HG03432 (cell line): ENCODE data around the gene PILRA.
"Not testable (repeated sequence)": the region's sequence is repeated elsewhere in the genome, so short reads cannot be mapped to it uniquely, and the experiment has no call there.

Experiments used
- ATAC-seq: cut with Tn5 transposase; IDR thresholded peaks from one replicate; pipeline ENCODE4 v1.9.1; 2021; ENCODE audit warnings: mild to moderate bottlenecking, moderate library complexity; ENCODE audit not compliant: unreplicated experiment

The PILRA gene

DNA sequence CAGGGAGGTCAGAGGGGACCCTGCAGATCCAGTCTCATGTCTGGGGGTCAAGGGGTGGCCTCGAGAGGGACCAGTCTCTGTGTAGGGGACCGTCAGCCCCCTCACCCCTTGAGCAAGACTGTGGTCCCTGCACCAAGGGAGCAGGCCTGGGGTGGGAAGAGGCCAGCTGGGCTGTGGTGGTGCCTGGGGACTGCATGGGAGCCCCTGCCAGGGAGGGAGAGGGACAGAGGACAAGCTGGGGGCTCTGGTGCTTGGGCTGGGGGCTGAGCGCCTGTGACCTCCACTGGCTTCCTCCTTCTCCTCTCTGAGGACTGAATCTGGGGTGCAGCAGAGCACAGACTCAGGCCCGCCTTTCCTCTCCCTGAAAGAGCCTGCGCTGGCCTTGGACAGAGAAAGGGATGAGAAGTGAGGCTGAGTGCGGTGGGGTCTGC lies 16.1 kb upstream of the PILRA start:
- no peak for ATAC-seq

DNA sequence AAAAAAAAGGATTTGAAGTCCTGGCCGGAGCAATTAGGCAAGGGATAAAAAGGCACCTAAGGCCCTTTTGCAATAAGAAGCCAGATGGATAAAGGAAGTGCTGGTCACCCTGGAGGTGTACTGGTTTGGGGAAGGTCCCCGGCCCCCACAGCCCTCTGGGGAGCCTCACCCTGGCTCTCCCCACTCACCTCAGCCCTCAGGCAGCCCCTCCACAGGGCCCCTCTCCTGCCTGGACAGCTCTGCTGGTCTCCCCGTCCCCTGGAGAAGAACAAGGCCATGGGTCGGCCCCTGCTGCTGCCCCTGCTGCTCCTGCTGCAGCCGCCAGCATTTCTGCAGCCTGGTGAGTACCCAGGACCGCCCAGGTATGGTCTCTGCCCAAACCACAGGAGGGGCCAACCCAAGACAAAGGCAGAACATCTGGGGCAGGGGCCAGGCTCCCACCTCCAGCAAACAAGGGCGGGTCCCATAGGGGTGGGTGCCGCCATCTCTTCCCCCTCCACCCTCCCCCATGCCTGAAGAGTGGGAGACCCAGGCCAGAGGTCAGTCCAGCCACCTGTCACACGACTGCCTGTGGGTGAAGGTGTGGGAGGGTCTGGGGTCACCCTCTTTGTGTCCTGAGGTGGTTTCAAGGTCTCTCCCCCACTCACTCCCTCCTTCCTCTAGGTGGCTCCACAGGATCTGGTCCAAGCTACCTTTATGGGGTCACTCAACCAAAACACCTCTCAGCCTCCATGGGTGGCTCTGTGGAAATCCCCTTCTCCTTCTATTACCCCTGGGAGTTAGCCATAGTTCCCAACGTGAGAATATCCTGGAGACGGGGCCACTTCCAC lies 15.0 kb upstream of the PILRA start, which contains the start of gene PILRB:
Gene PILRB, plus strand, starts transcription at position 91 of the 830 bp plus-strand sequence. Its CDS starts 186 bp downstream, at position 277.
- peak; percentile 50 for ATAC-seq

DNA sequence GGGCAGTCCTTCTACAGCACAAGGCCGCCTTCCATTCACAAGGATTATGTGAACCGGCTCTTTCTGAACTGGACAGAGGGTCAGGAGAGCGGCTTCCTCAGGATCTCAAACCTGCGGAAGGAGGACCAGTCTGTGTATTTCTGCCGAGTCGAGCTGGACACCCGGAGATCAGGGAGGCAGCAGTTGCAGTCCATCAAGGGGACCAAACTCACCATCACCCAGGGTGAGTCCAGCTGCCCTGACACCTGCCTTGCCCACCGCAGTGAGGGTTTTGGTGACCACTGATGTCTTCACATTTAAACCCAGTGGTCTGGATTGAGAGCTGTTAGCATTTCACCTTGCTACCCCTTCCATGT lies 14.5 kb upstream of the PILRA start:
- no peak for ATAC-seq

DNA sequence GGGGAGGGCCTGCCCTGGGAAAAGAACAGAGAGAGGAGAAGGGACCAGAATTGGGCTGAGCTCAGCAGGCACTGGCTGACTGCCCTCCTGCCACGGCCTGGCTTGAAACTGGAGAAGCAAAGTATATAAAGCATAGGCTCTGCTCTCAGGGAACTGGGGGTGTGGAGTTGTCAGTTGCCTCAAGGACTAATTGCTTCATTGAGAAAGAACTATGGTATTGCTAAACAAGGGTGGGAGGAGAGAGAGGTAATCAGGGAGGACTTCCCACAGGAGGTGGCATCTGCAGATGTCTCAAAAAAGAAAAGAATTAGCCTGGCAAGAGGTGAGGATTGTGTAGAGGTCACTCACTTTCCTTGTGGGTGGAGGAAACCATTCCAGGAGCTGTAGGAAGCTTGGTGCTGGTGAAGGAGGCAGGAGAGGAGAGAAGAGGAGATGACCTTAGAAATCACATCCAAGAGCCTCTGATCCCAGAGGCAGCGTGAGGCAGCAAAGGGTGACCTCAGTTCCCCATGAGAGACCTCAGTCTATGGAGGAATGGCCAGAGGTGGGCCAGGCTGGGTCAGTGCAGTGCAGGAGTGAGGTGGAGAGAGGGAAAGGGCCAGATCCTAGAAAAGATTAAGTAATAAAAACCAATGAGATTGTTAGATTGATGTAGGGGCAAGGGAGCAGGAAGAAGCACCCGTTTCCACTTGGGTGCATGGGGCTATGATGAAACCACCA lies 13.0 kb upstream of the PILRA start:
- ATAC-seq: no peak

DNA sequence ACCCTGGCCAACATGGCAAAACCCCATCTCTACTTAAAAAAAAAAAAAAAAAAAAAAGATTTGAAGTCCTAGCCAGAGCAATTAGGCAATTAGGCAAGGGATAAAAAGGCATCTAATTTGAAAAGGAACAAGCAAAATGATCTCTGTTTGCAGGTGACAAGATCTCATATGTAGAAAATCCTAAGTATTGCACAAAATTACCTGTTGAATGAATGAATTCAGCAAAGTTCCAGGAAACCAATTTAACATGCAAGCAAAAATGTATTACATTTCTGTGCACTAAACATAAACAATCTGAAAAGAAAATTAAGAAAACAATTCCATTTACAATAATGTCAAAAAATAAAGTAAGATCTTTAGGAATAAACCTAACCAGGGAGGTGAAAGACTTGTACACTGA lies 10.2 kb upstream of the PILRA start:
- ATAC-seq: no peak

DNA sequence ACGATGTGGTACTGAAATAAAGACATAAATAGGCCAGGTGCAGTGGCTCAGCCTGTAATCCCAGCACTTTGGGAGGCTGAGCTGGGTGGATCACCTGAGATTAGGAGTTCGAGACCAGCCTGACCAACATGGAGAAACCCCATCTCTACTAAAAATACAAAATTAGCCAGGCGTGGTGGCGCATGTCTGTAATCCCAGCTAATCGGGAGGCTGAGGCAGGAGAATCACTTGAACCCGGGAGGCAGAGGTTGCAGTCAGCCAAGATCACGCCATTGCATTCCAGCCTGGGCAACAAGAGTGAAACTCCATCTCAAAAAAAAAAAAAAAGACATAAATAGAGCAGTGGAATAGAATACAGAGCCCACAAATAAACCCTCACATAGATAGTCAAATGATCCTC lies 9.5 kb upstream of the PILRA start:
- not testable (repeated sequence) for ATAC-seq

DNA sequence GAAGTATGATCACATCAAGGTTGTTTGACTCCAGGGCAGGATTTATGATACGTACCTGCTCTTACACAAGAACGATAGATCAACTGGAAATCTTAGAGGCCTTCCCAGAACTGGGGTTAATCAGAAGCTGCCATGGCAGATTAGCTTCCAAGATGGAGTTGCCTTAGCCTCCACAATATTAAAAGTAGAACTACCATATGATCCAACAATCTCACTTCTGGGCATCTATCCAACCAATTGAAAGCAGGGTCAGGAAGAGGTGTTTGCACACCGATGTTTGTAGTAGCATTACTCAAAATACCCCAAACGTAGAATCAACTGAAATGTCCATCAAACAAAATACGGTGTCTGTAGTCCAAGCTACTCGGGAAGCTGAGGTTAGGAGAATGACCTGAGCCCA lies 8.8 kb upstream of the PILRA start:
- ATAC-seq: no peak

DNA sequence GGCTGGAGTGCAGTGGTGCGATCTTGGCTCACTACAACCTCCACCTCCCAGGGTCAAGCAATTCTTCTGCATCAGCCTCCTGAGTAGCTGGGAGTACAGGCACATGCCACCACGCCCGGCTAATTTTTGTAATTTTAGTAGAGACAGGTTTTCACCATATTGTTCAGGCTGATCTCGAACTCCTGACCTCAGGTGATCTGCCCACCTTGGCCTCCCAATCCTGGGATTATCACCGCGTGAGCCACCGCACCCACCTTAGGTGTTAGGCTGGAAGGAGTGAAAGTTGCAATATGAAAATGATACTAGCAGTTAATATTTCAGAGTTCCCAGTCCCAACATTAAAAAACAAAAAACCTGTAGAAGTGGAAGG lies 7.3 kb upstream of the PILRA start:
- not testable (repeated sequence) for ATAC-seq

DNA sequence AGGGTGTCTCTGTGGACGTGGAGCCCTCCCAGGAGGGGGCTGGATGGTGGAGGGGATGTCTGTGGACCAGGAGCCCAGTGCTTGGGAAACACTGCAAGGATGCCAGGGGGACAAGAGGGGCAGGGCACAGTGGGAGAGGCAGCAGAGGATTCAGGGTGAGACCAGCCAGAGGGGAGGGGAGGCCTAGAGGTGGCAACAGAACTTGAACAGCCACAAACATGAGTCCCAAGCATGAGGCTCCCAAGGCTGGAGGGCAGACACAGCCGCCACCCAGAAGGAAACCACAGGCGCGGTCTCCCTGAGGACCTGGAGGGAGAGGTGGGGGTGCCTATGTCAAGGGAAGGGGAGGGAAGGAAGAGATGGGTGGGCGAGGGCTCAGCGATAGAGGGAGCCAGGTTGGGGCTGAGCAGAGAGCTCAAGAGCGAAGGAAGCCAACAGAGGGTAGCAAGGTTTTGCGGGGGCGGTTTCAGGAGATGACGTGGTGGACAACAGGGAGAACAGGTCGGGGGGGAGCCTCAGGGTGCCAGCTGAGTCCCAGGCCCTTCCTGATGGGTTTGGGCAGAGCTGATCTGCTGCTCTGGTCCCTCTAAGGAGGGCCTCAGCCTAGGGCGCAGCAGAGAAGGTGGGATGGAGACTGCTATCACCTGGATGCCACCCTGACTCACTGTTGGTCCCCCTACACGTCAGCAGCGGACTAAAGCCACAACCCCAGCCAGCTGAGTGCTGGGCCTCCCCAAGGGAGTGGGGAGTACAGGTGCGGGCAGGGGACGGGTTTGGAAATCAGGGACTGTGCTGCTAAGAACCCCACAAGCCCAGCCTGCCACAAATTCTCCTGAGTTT lies 6.7 kb upstream of the PILRA start:
- no peak for ATAC-seq

DNA sequence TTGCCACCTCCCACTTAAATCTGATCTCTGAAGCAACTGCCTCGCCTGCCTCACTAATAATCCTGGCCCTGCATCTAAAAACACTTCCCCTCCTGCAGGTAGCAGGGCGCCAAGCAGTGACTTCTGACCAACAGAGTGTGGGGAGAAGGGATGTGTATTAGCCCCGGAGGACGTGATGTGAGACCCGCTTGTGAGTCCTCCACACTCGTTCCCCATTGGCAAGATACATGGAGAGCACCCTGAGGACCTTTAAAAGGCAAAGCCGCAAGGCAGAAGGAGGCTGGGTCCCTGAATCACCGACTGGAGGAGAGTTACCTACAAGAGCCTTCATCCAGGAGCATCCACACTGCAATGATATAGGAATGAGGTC lies 6.1 kb upstream of the PILRA start:
- ATAC-seq: no peak

DNA sequence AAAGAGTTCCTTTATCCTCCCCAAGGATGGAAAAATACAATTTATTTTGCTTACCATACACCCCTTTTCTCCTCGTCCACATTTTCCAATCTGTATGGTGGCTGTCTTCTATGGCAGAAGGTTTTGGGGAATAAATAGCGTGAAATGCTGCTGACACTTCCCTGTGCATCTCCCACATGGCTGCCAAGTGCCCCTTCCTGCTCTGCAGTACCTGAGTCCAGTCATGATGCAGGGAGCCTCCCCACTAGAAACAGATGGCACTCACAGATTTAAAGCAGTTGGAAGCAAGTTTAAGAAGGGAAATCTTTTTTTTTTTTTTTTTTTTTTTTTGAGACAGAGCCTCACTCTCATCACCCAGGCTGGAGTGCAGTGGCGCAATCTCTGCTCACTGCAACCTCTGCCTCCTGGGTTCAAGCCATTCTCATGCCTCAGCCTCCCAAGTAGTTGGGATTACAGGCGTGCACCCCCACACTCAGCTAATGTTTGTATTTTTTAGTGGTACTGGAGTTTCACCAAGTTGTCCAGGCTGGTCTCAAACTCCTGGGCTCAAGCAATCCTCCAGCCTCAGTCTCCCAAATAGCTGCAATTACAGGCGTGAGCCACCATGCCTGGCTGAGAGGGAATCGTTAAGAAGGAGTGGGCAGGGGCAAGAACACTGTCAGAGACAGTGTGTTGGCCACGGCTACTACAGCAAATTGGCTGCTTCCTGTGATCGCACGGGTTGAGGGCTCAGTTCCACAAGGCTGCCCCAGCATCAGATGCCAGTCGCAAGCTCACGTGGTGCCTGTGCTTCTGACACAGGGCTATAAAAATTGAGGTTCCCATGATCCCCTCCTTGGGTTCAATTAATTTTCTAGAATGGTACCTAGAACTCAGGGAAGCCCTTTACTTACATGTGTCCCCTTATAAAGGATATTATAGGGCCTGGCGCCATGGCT lies 5.3 kb upstream of the PILRA start:
- no peak for ATAC-seq

DNA sequence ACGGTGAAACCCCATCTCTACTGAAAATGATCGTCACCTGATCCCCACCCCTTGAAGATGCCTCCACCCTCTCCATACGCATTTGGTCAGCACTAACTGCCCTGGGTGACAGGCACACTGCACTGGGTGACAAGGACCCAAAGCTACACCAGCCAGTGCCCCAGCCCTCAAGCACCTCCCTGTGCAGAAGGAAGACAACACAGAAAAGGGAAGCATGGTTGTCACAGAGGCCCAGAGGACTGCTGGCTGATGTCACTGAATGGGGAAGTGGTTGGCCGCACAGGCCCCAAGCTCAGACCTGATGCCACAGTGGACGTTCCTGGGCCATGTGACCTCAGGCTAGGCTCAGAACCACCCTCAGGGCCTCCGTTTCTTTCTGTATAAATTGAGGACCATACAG lies 4.2 kb upstream of the PILRA start:
- ATAC-seq: peak; percentile 57

DNA sequence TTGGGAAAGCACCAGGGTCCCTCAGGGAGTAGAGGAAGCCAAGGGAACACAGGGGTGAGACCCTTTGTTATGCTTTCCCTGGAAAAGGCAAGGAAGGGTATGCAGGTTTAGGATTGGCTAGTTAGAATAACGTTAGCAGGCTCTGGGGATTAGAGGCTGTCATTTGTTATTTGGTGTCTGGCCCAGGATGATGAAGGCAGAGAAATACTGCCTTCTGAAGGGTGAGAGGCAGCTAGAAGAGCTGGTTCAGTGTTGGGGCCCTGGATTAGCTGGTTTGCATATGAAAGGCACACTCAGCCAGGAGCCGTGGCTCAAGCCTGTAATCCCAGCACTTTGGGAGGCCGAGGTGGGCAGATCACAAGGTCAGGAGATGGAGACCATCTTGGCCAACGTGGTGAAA lies 3.0 kb upstream of the PILRA start:
- no peak for ATAC-seq

DNA sequence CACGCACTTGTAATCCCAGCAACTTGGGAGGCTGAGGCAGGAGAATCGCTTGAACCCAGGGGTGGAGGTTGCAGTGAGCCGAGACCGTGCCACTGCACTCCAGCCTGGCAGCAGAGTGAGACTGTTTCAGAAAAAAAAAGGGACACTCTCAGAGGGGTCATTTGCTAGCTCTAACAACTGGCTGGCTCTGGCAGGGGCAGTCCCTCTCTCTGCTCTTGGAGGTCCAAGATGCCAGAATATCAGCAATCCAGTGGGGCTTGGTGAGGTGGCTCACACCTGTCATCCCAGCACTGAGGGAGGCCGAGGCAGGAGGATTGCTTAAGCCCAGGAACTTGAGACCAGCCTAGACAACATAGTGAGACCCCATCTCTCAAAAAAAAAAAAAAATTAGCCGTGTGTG lies 2.5 kb upstream of the PILRA start:
- no peak for ATAC-seq

DNA sequence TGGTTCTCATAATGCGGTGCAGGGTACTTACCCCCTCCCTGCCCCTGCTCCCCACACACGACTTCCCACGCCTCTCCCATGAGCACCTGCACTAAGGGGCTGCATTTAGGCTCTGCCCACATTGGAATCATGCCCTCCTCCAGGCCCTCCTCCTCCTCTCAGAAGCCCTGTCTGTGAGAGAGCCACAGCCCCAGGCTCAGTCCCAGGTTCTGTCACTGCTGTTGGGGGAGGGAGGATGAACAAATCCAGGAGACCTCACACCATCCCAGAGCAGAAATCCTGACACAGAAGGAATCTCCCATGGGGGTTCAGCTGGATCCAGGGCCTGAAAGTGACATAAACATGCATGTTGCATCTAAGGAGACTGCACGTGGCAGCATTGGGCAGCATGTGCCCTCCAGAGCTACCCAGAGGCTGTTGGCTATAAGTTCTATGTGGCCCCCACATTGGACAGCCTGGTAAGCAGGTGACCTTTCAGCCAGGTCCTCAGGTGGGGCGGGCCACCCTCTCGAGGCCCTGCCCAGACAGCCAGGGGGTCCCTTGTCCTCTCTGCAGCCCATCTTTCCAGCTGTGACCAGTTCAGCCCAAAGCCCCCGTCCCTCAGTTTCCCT lies 1.6 kb upstream of the PILRA start:
- no peak for ATAC-seq

DNA sequence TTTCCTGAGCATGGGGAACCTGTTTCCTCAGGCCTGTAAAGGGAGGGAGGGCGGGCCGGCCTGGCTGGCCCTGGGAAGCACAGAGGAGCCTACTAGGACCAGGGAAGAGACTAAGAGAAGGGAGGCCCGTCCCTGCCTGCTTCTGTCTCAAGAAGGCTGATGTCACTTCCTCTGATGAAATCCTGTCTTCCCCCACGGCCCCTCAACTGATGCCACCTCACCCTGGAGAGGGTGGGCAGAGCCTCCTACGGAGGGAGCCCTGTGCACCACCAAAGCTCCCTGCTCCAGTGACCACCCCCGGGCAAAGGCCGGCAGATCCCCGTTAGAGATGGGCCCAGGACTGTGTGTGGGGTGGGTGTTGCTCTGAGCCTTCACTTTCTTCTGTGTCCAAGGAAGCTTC lies 1.0 kb upstream of the PILRA start:
- no peak for ATAC-seq

DNA sequence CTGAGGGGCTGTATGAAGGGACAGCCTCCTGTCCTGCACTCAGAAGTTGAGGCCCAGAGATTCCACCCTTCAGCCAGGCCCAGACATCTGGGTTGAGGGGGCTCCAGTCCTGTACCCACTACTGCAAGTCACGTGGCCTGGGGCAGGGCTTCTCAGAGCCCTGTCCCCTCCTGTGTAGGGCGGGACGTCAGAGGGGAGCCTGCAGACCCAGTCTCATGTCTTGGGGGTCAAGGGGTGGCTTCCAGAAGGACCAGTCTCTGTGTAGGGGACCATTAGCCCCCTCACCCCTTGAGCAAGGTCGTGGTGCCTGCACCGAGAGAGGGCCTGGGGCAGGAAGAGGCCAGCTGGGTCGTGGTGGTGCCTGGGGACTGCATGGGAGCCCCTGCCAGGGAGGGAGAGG lies 593 bp upstream of the PILRA start:
- no peak for ATAC-seq

DNA sequence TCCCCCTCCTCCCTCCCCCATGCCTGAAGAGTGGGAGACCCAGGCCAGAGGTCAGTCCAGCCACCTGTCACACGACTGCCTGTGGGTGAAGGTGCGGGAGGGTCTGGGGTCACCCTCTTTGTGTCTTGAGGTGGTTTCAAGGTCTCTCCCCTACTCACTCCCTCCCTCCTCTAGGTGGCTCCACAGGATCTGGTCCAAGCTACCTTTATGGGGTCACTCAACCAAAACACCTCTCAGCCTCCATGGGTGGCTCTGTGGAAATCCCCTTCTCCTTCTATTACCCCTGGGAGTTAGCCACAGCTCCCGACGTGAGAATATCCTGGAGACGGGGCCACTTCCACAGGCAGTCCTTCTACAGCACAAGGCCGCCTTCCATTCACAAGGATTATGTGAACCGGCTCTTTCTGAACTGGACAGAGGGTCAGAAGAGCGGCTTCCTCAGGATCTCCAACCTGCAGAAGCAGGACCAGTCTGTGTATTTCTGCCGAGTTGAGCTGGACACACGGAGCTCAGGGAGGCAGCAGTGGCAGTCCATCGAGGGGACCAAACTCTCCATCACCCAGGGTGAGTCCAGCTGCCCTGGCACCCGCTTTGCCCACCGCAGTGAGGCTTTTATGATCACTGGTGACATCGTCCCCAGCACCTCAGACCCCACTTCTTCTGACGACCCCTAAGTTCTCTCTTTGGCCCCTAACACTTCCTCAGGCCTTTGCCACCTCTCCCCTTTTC lies 747 bp downstream of the PILRA start:
- ATAC-seq: not testable (repeated sequence)

DNA sequence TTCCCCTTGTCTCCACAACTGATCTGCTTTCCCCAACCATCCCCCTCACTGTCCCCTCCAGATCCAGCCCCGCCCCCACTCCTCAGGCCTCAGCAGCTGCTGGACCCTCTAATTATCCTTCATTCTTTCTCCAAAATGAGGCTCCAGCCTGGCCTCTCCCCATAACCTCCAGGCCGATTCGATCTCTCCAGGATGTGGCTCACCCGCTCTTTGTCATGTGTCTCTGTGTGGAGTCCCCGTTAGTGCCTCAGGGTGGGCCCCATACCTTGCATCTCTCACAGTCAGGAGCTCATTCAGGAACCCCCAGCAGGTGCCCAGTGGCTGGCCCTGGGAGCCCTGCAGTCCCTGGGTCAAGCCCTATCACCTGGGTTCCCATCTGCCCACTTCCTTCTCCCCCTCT lies 1.3 kb downstream of the PILRA start:
- no peak for ATAC-seq
